Spinal cord (tissue), 10 donors: ENCODE measurements around the gene GID8. TPM values are rescaled to one million over a fixed set of nuclear protein-coding genes. Genes with fewer than 3 reads are reported as not detected.

Experiments used
- DNase-seq, 6 donors: peaks; one replicate each; pipeline versions ENCODE4 v3.0.0 to v3.0.0-alpha.2; 2013 to 2015; ENCODE audit warnings: low spot score in 6 of 6, low read depth in 4 of 6
- H3K27ac ChIP-seq: one replicate; pipeline ENCODE4 v1.5.1; 2013; ENCODE audit warnings: low read depth, low read length, control low read depth
- H3K27me3 ChIP-seq: one replicate; pipeline ENCODE4 v1.6.1; 2013; ENCODE audit warnings: low read length; ENCODE audit not compliant: control insufficient read depth, insufficient read depth
- H3K36me3 ChIP-seq: one replicate; pipeline ENCODE4 v1.6.1; 2013; ENCODE audit warnings: low read length; ENCODE audit not compliant: control insufficient read depth, insufficient read depth
- H3K4me1 ChIP-seq: one replicate; pipeline ENCODE4 v1.6.1; 2013; ENCODE audit warnings: low read length; ENCODE audit not compliant: control insufficient read depth, insufficient read depth
- H3K4me3 ChIP-seq: one replicate; pipeline ENCODE4 v1.5.1; 2013; ENCODE audit warnings: low read depth, low read length, control low read depth
- H3K9me3 ChIP-seq: one replicate; pipeline ENCODE4 v1.6.1; 2013; ENCODE audit warnings: low read length; ENCODE audit not compliant: control insufficient read depth, insufficient read depth
- WGBS: methylation state at CpG from one replicate; pipeline ENCODE4 v1.1.5; 2013; ENCODE audit warnings: missing lambda C conversion rate; ENCODE audit not compliant: insufficient coverage; 5-methylcytosine and 5-hydroxymethylcytosine counted together
- polyA plus RNA-seq, 2 donors: library from polyadenylated mRNA; unstranded; fragments of 120-200 nt; gene quantifications; one replicate each; pipeline ENCODE4 v1.2.1, GENCODE V29; 2013; ENCODE audit not compliant: insufficient read length in 2 of 2
- total RNA-seq, 2 donors: library from RNA; depleted of rRNA in 1 of 2; stranded (reverse); fragments of 120-200 nt in 1 of 2; fragments of >200 nt in 1 of 2; gene quantifications; one replicate each; pipeline versions ENCODE4 v1.2.3 to v1.2.4, GENCODE V29; 2013 to 2014
- donor health status: healthy.

Gene GID8
- total and polyA plus RNA-seq, 4 donors: 32.7 to 46.0 (median 39.1) TPM

DNA sequence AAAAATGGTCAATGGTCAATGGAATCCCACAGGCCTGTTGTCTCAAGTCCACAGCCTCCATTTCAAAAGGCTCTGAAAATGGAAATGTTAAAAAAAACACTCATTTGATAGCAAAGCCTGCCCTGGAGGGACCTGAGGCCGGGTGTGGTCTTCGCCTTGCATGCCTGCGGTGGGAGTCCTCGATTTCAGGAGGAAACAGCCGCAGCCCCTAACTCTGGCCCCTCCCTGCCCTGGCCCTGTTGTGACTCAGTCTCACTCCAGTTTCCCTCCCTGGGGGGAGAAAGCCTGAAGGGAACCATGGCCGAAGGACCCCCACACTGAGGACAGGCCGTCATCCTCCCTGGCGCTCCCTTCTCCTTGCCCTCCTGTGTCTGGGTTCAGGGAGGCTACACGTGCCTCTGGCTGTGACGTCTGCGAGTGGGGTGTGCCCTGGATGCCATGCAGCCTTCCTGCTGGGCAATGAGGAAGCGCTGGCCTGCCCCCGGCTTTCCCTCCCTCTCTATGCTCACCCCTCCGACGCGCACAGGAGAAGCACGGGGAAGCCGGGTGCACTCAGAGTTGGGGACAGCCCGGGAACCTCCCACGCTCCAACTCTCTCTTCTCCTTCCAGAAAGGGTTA is 59.6 kb downstream of the GID8 start:
- 50% methylated on average over 18 of the region's 20 CpGs for WGBS
- H3K27me3 ChIP-seq: peaks cover 51% of the 10 kb centered on the region

More for the DNA sequence above, 59.6 kb downstream of the GID8 start:
- H3K36me3 ChIP-seq: no peaks in the 10 kb centered on the region
- H3K27ac ChIP-seq: no peak overlapping the region
- H3K9me3 ChIP-seq: no peaks in the 10 kb centered on the region
- no peak for DNase-seq
- H3K4me1 ChIP-seq: peaks cover 5% of the 10 kb centered on the region
- no peak overlapping the region for H3K4me3 ChIP-seq

Other genes with a start within 250 kb of the GID8 start
- 1 to 10 TPM; 1.3 to 2.6 TPM for gene NTSR1, start 229.3 kb upstream of the GID8 start, total RNA-seq
- gene NTSR1, start 229.3 kb upstream of the GID8 start, polyA plus RNA-seq: 1 to 10 TPM; 5.3 to 6.1 TPM
- gene MRGBP, start 141.7 kb upstream of the GID8 start, total RNA-seq: 10 to 100 TPM in 1 of 2 donors, 1 to 10 TPM in 1; 7.5 to 15.8 TPM
- gene MRGBP, start 141.7 kb upstream of the GID8 start, polyA plus RNA-seq: 10 to 100 TPM; 12.0 to 13.9 TPM
- gene OGFR, start 133.3 kb upstream of the GID8 start, total RNA-seq: 10 to 100 TPM; 14.6 to 43.3 TPM
- 10 to 100 TPM; 41.3 to 46.6 TPM for gene OGFR, start 133.3 kb upstream of the GID8 start, polyA plus RNA-seq
- gene COL9A3, start 121.1 kb upstream of the GID8 start, total RNA-seq: 100 to 1,000 TPM in 1 of 2 donors, 10 to 100 TPM in 1; 33.5 to 151 TPM
- gene COL9A3, start 121.1 kb upstream of the GID8 start, polyA plus RNA-seq: 10 to 100 TPM; 38.6 to 76.1 TPM
- 10 to 100 TPM; 12.3 to 16.3 TPM for gene TCFL5, start 76.3 kb upstream of the GID8 start, total RNA-seq
- gene TCFL5, start 76.3 kb upstream of the GID8 start, polyA plus RNA-seq: 10 to 100 TPM; 13.5 to 15.1 TPM
- gene DIDO1, start 11.6 kb upstream of the GID8 start, total RNA-seq: 10 to 100 TPM; 35.4 to 54.7 TPM
- 10 to 100 TPM; 45.2 to 46.3 TPM for gene DIDO1, start 11.6 kb upstream of the GID8 start, polyA plus RNA-seq
- gene SLC17A9, start 14.6 kb downstream of the GID8 start, total RNA-seq: 1 to 10 TPM in 1 of 2 donors, under 1 TPM in 1; 0.69 to 1.7 TPM
- gene SLC17A9, start 14.6 kb downstream of the GID8 start, polyA plus RNA-seq: 1 to 10 TPM in 1 of 2 donors, under 1 TPM in 1; 0.86 to 2.4 TPM
- not detected for gene BHLHE23, start 68.8 kb downstream of the GID8 start, total RNA-seq
- not detected for gene BHLHE23, start 68.8 kb downstream of the GID8 start, polyA plus RNA-seq